ENCODE measurements around the gene UQCR10.

GRCh38 chr22:29813563-29813962 lies 46.4 kb downstream of the UQCR10 start:
- no peak for TF ChIP-seq CTCF (IDR thresholded peaks at IDR 0.05; ENCODE audit: low read depth, low read length)
- no peak for TF ChIP-seq EZH2phosphoT487 (IDR thresholded peaks at IDR 0.05; ENCODE audit: low read depth)
